Ectodermal cell (in vitro differentiated cells): ENCODE results near the gene IL6R.
A peak's percentile ranks its signal among the peaks of the same experiment; 100 is the strongest.

Experiments used
- H3K27ac ChIP-seq: 2 replicates; pipeline ENCODE4 v1.7.0; 2013; ENCODE audit warnings: mild to moderate bottlenecking, low read depth, low read length; ENCODE audit not compliant: insufficient read depth, poor library complexity, severe bottlenecking
- H3K27me3 ChIP-seq: 2 replicates; pipeline ENCODE4 v1.7.0; 2013; ENCODE audit warnings: mild to moderate bottlenecking, low read length; ENCODE audit not compliant: insufficient read depth, control insufficient read depth, poor library complexity, severe bottlenecking
- H3K36me3 ChIP-seq: one replicate; pipeline ENCODE4 v1.7.0; 2013; ENCODE audit warnings: low read length; ENCODE audit not compliant: control insufficient read depth, insufficient read depth
- H3K4me1 ChIP-seq: one replicate; pipeline ENCODE4 v1.7.0; 2013; ENCODE audit warnings: low read length; ENCODE audit not compliant: control insufficient read depth, insufficient read depth
- H3K4me3 ChIP-seq: 2 replicates; pipeline ENCODE4 v1.7.0; 2013; ENCODE audit warnings: low read depth, low read length, control low read depth; ENCODE audit not compliant: insufficient read depth
- H3K9me3 ChIP-seq: 2 replicates; pipeline ENCODE4 v1.7.0; 2013; ENCODE audit warnings: mild to moderate bottlenecking, low read length, moderate library complexity; ENCODE audit not compliant: control insufficient read depth
- WGBS, 2 experiments: methylation state at CpG; one replicate each; pipeline ENCODE4 v1.1.7; 2013; ENCODE audit warnings: missing lambda C conversion rate in 2 of 2; 5-methylcytosine and 5-hydroxymethylcytosine counted together

Gene IL6R

DNA sequence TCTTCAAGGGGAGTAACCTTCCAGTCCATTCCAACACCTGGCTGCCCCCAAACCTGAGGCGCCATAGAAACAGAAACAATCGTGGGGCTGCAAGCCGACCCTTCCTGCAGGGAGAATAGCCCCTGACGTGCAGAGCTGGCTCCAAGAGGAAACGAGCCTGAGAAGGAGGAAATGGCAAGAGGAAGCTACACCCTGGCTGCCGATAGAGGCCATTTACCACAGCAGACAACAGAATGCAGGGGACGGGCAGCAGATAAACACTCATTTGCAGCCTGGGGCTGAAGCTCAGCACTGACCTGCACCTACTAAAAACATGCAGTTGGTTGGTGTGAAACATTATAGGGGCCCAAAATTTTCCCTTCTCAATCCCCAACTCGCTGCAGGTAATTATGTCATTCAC, 88.1 kb downstream of the IL6R start:
- Histone ChIP-seq H3K4me3 (no peak overlapping the region), H3K36me3 (no peaks in the 10 kb centered on the region), H3K27ac (no peak overlapping the region), H3K4me1 (peaks cover 3% of the 10 kb centered on the region), H3K9me3 (no peaks in the 10 kb centered on the region), H3K27me3 (peaks cover under 1% of the 10 kb centered on the region)
- 42 to 52% methylated on average over 7 to 8 of the region's 8 CpGs for WGBS, 2 experiments

- 91 to 92% methylated on average over 6 to 8 of the region's 8 CpGs for WGBS, 2 experiments
- peaks cover 3% of the 10 kb centered on the region for H3K4me1 ChIP-seq
- H3K9me3 ChIP-seq: no peaks in the 10 kb centered on the region
- no peaks in the 10 kb centered on the region for H3K36me3 ChIP-seq
- no peak overlapping the region for H3K27ac ChIP-seq
- H3K27me3 ChIP-seq: peaks cover 24% of the 10 kb centered on the region
- H3K4me3 ChIP-seq: no peak overlapping the region
These were observed 90.5 kb downstream of the IL6R start for GRCh38 chr1:154495496-154496273.

GRCh38 chr1:154496383-154496782, 91.2 kb downstream of the IL6R start:
- H3K4me1 ChIP-seq: peaks cover 3% of the 10 kb centered on the region
- no peaks in the 10 kb centered on the region for H3K9me3 ChIP-seq
- peaks cover 31% of the 10 kb centered on the region for H3K27me3 ChIP-seq
- H3K36me3 ChIP-seq: no peaks in the 10 kb centered on the region
- 82 to 91% methylated on average over 4 to 5 of the region's 5 CpGs for WGBS, 2 experiments
- H3K27ac ChIP-seq: no peak overlapping the region
- H3K4me3 ChIP-seq: no peak overlapping the region

GRCh38 chr1:154497026-154497806, 92.1 kb downstream of the IL6R start:
- peaks cover 39% of the 10 kb centered on the region for H3K27me3 ChIP-seq
- WGBS, 2 experiments: 63 to 71% methylated on average over 5 of the region's 5 CpGs
- H3K9me3 ChIP-seq: no peaks in the 10 kb centered on the region

DNA sequence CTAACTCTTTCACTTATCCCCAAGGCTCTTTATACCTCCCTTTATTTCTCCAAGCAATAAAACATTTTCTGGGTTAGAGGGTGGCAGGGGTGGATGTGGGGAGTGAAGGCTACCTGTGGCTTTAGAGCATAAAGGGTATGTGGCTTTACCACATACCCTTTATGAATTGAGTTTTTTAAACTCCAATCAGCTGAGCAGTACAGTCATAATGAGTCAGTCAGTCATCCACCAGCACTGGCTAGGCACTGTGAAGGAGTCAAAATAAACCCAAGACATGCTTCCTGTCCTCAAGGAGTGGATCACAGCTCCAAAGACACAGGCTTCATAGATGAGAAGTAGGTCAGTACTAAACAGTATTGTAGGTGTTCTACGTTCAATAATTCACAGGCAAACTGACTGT, 94.3 kb downstream of the IL6R start:
- peaks cover 3% of the 10 kb centered on the region for H3K4me1 ChIP-seq
- H3K9me3 ChIP-seq: no peaks in the 10 kb centered on the region
- WGBS, 2 experiments: 67 to 90% methylated on average over 1 of the region's 1 CpG
- H3K27me3 ChIP-seq: peaks cover 62% of the 10 kb centered on the region
- no peaks in the 10 kb centered on the region for H3K36me3 ChIP-seq
- H3K4me3 ChIP-seq: no peak overlapping the region
- no peak overlapping the region for H3K27ac ChIP-seq

More at GRCh38 chr1:154497026-154497806, 92.1 kb downstream of the IL6R start:
- no peaks in the 10 kb centered on the region for H3K36me3 ChIP-seq
- H3K4me1 ChIP-seq: peaks cover 3% of the 10 kb centered on the region
- H3K27ac ChIP-seq: no peak overlapping the region
- no peak overlapping the region for H3K4me3 ChIP-seq

DNA sequence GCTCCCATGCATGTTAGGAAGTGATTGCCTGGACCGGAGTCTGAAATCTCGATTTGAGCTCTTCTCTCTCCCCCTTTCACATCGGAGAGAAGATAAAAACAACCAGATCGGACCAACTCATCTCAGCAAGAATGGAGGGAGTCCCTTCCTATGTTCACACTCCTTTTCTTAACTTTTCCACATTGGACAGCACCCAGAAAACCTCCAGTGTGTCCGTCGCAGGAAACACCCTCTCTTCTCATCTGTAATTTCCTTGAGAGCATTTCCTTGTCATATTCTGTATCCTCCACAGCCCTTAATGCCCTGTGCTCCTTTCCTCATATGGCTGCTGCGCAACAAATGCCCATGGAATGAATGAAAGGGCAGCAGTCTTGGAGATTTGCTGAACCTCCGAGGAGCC, 95.4 kb downstream of the IL6R start:
- H3K9me3 ChIP-seq: no peaks in the 10 kb centered on the region
- peaks cover 72% of the 10 kb centered on the region for H3K27me3 ChIP-seq
- WGBS, 2 experiments: 91% methylated on average over 8 of the region's 8 CpGs

GRCh38 chr1:154501423-154502065, 96.4 kb downstream of the IL6R start:
- Histone ChIP-seq H3K27me3 (peaks cover 79% of the 10 kb centered on the region), H3K4me1 (peaks cover 3% of the 10 kb centered on the region), H3K27ac (no peak overlapping the region), H3K4me3 (peak overlapping the region; percentile 10), H3K9me3 (no peaks in the 10 kb centered on the region), H3K36me3 (no peaks in the 10 kb centered on the region)
- 5% methylated on average over 54 of the region's 54 CpGs for WGBS, 2 experiments

More for the DNA sequence above, 95.4 kb downstream of the IL6R start:
- Histone ChIP-seq H3K4me3 (no peak overlapping the region), H3K27ac (no peak overlapping the region), H3K36me3 (no peaks in the 10 kb centered on the region), H3K4me1 (peaks cover 3% of the 10 kb centered on the region)

GRCh38 chr1:154502066-154502743, 97.1 kb downstream of the IL6R start, which contains the start of the genes SHE and TDRD10:
Gene SHE, minus strand, starts transcription at chr1:154502412. Its CDS starts 386 bp downstream, at chr1:154502026.
Gene TDRD10, plus strand, starts transcription at chr1:154502219. Its CDS starts 4,685 bp downstream, at chr1:154506904.
- peaks cover 79% of the 10 kb centered on the region for H3K27me3 ChIP-seq
- no peaks in the 10 kb centered on the region for H3K4me1 ChIP-seq
- no peaks in the 10 kb centered on the region for H3K36me3 ChIP-seq
- WGBS, 2 experiments: 4 to 5% methylated on average over 90 of the region's 90 CpGs
- H3K9me3 ChIP-seq: no peaks in the 10 kb centered on the region
- H3K4me3 ChIP-seq: peak within 1 kb of the TSS; percentile 10
- H3K27ac ChIP-seq: no peak within 1 kb of the TSS

DNA sequence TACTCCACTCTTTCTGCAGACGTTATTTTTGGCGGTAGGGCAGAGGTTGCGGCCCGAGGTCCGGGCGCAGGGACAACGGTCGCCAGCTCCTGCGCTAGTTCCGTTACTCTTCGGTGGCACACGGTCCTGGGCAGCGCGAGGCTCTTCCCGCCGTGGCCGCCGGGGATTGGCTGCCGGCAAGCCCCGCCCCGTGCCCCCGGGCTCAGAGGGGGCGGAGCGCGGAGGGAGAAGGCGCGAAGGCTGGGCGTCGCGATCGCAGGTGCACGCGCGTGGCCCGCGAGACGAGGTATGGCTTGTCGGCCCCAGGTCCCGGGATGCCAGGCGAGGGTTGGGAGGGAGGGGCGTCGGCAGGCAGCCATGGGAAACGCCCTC, 97.6 kb downstream of the IL6R start:
- no peak overlapping the region for H3K4me3 ChIP-seq
- 48 to 49% methylated on average over 43 of the region's 43 CpGs for WGBS, 2 experiments
- no peaks in the 10 kb centered on the region for H3K4me1 ChIP-seq
- H3K27me3 ChIP-seq: peaks cover 79% of the 10 kb centered on the region
- no peak overlapping the region for H3K27ac ChIP-seq
- no peaks in the 10 kb centered on the region for H3K9me3 ChIP-seq
- no peaks in the 10 kb centered on the region for H3K36me3 ChIP-seq
